WERI-Rb-1 (cell line): Measurements from ENCODE around the gene CDKN2B-AS1.

Experiments
- DNase-seq: peaks from one replicate; pipeline ENCODE4 v3.0.0-alpha.2; 2020
- H3K27ac ChIP-seq: fragments of 250-450 bp; sonication (Bioruptor Pico); 2 replicates; pipeline ENCODE4 v1.5.1; 2020; ENCODE audit warnings: mild to moderate bottlenecking, moderate library complexity
- H3K27me3 ChIP-seq: fragments of 250-450 bp; sonication (Bioruptor Pico); 2 replicates; pipeline ENCODE4 v1.5.1; 2021; ENCODE audit warnings: mild to moderate bottlenecking, low read depth, moderate library complexity; ENCODE audit not compliant: insufficient read depth, severe bottlenecking
- H3K36me3 ChIP-seq: fragments of 250-450 bp; sonication (Bioruptor Pico); 2 replicates; pipeline ENCODE4 v1.5.1; 2020; ENCODE audit warnings: mild to moderate bottlenecking, moderate library complexity
- H3K4me3 ChIP-seq: 2 replicates; pipeline ENCODE4 v1.5.1; 2011; ENCODE audit warnings: low read depth, mild to moderate bottlenecking, control low read depth, low read length
- H3K9me3 ChIP-seq: fragments of 250-450 bp; sonication (Bioruptor Pico); 2 replicates; pipeline ENCODE4 v1.5.1; 2021; ENCODE audit warnings: mild to moderate bottlenecking, moderate library complexity; ENCODE audit not compliant: severe bottlenecking
- CTCF ChIP-seq: IDR thresholded peaks from 2 replicates; pipeline ENCODE4 v1.5.1; 2011; ENCODE audit warnings: low read depth, mild to moderate bottlenecking, control low read depth, inconsistent platforms, low read length

Gene CDKN2B-AS1

GRCh38 chr9:21969011-21969940 lies 25.3 kb upstream of the CDKN2B-AS1 start:
- no peaks in the 10 kb centered on the region for H3K27me3 ChIP-seq
- DNase-seq = no peak

GRCh38 chr9:21969951-21970799 lies 24.4 kb upstream of the CDKN2B-AS1 start:
- no peak for TF ChIP-seq CTCF
- DNase-seq = no peak
- no peaks in the 10 kb centered on the region for H3K9me3 ChIP-seq
- no peak overlapping the region for H3K4me3 ChIP-seq
- H3K36me3 ChIP-seq = peaks cover 26% of the 10 kb centered on the region
- no peaks in the 10 kb centered on the region for H3K27me3 ChIP-seq
- no peak overlapping the region for H3K27ac ChIP-seq

More at GRCh38 chr9:21969011-21969940, 25.3 kb upstream of the CDKN2B-AS1 start:
- TF ChIP-seq CTCF = no peak
- Histone ChIP-seq H3K36me3 (peaks cover 26% of the 10 kb centered on the region), H3K9me3 (no peaks in the 10 kb centered on the region), H3K4me3 (no peak overlapping the region), H3K27ac (no peak overlapping the region)

- no peaks in the 10 kb centered on the region for H3K9me3 ChIP-seq
- no peak for DNase-seq
- H3K4me3 ChIP-seq = no peak overlapping the region
- no peak for TF ChIP-seq CTCF
- H3K36me3 ChIP-seq = peaks cover 26% of the 10 kb centered on the region
- H3K27me3 ChIP-seq = no peaks in the 10 kb centered on the region
- H3K27ac ChIP-seq = no peak overlapping the region
These were observed 23.6 kb upstream of the CDKN2B-AS1 start for GRCh38 chr9:21970800-21971640.

GRCh38 chr9:21972361-21972760 lies 22.2 kb upstream of the CDKN2B-AS1 start:
- peaks cover 23% of the 10 kb centered on the region for H3K36me3 ChIP-seq
- no peak for TF ChIP-seq CTCF
- DNase-seq = no peak
- H3K4me3 ChIP-seq = no peak overlapping the region
- H3K27me3 ChIP-seq = no peaks in the 10 kb centered on the region
- no peaks in the 10 kb centered on the region for H3K9me3 ChIP-seq
- H3K27ac ChIP-seq = no peak overlapping the region

DNA sequence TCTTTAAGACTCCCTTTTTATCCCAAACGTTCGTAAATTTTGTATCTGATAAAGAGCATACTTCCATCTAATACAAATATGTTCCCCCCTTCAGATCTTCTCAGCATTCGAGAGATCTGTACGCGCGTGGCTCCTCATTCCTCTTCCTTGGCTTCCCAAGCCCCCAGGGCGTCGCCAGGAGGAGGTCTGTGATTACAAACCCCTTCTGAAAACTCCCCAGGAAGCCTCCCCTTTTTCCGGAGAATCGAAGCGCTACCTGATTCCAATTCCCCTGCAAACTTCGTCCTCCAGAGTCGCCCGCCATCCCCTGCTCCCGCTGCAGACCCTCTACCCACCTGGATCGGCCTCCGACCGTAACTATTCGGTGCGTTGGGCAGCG lies 20.3 kb upstream of the CDKN2B-AS1 start:
- H3K9me3 ChIP-seq = no peaks in the 10 kb centered on the region
- peak overlapping the region; percentile 59 for H3K4me3 ChIP-seq
- DNase-seq = peak; percentile 28
- H3K27me3 ChIP-seq = no peaks in the 10 kb centered on the region
- H3K27ac ChIP-seq = peak overlapping the region; percentile 54
- peaks cover 13% of the 10 kb centered on the region for H3K36me3 ChIP-seq
- TF ChIP-seq CTCF = no peak
